Neutrophil (primary cell): ENCODE results near the gene RCN1.
"Not testable (repeated sequence)": the region's sequence is repeated elsewhere in the genome, so short reads cannot be mapped to it uniquely, and the experiment has no call there.

ENCODE experiments used
- H3K27ac ChIP-seq: fragments of 200-600 bp; sonication (generic); 2 replicates; pipeline ENCODE4 v1.5.1; 2016; ENCODE audit warnings: mild to moderate bottlenecking, moderate library complexity
- H3K27me3 ChIP-seq: fragments of 200-600 bp; sonication (generic); 2 replicates; pipeline ENCODE4 v1.6.0; 2016; ENCODE audit warnings: mild to moderate bottlenecking
- H3K36me3 ChIP-seq: fragments of 200-600 bp; sonication (generic); 2 replicates; pipeline ENCODE4 v1.5.1; 2017
- H3K4me1 ChIP-seq, 2 experiments: fragments of 200-600 bp in 1 of 2; sonication (generic) in 1 of 2; 1 replicate in 1 of 2; 2 replicates in 1 of 2; pipeline versions ENCODE4 v1.5.1 to v1.6.1; 2013 to 2016; ENCODE audit warnings: low read depth in 1 of 2, low read length in 1 of 2, mild to moderate bottlenecking in 1 of 2, moderate library complexity in 1 of 2; ENCODE audit not compliant: control insufficient read depth in 1 of 2, insufficient read depth in 1 of 2
- H3K4me3 ChIP-seq, 2 experiments: fragments of 200-600 bp in 1 of 2; sonication (generic) in 1 of 2; 1 replicate in 1 of 2; 2 replicates in 1 of 2; pipeline ENCODE4 v1.5.1; 2013 to 2016; ENCODE audit warnings: low read depth in 1 of 2, low read length in 1 of 2, mild to moderate bottlenecking in 1 of 2, moderate library complexity in 1 of 2
- H3K9me3 ChIP-seq: fragments of 200-600 bp; sonication (generic); 2 replicates; pipeline ENCODE4 v1.5.1; 2016
- TF ChIP-seq, protein P1 (sequence below): fragments of 200-600 bp; sonication (generic); IDR thresholded peaks from 2 replicates; pipeline ENCODE4 v1.5.1; 2016; ENCODE audit warnings: antibody characterized with exemption

Gene RCN1

DNA sequence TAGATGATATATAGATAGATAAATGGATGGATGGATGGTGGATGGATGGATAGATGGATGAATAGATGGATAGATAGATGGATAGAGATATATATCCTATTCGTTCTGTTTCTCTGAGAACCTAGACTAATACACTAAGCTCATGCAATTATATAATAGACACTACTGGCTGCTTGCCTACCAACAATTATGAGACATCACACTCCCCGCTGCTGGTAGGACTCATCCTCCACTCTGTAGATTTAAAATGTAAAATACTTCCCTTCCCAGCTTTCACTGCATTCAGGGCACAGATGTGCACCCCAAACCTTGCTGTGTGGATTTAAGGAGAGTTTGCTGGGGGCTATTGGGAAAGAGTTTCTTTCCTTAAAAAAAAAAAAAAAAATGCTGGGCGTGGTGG, 28.3 kb upstream of the RCN1 start:
- H3K27me3 ChIP-seq, result peaks cover 42% of the 10 kb centered on the region
- H3K36me3 ChIP-seq, result no peaks in the 10 kb centered on the region
- TF ChIP-seq, protein P1, sequence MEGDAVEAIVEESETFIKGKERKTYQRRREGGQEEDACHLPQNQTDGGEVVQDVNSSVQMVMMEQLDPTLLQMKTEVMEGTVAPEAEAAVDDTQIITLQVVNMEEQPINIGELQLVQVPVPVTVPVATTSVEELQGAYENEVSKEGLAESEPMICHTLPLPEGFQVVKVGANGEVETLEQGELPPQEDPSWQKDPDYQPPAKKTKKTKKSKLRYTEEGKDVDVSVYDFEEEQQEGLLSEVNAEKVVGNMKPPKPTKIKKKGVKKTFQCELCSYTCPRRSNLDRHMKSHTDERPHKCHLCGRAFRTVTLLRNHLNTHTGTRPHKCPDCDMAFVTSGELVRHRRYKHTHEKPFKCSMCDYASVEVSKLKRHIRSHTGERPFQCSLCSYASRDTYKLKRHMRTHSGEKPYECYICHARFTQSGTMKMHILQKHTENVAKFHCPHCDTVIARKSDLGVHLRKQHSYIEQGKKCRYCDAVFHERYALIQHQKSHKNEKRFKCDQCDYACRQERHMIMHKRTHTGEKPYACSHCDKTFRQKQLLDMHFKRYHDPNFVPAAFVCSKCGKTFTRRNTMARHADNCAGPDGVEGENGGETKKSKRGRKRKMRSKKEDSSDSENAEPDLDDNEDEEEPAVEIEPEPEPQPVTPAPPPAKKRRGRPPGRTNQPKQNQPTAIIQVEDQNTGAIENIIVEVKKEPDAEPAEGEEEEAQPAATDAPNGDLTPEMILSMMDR, result no peak
- H3K27ac ChIP-seq, result no peak overlapping the region
- no peaks in the 10 kb centered on the region for H3K9me3 ChIP-seq
- no peak overlapping the region for H3K4me3 ChIP-seq
- H3K4me1 ChIP-seq, result no peaks in the 10 kb centered on the region

- H3K4me1 ChIP-seq, H3K9me3 ChIP-seq, H3K4me3 ChIP-seq, H3K27ac ChIP-seq, H3K36me3 ChIP-seq: not testable (repeated sequence)
- peaks cover 42% of the 10 kb centered on the region for H3K27me3 ChIP-seq
These were observed 27.8 kb upstream of the RCN1 start for GRCh38 chr11:32063031-32063430.

GRCh38 chr11:32065865-32066629, 24.8 kb upstream of the RCN1 start:
- Histone ChIP-seq H3K27ac (no peak overlapping the region), H3K4me1 (no peaks in the 10 kb centered on the region), H3K9me3 (no peaks in the 10 kb centered on the region), H3K36me3 (no peaks in the 10 kb centered on the region), H3K27me3 (peaks cover 60% of the 10 kb centered on the region), H3K4me3 (no peak overlapping the region)
- TF ChIP-seq, protein P1, result no peak

DNA sequence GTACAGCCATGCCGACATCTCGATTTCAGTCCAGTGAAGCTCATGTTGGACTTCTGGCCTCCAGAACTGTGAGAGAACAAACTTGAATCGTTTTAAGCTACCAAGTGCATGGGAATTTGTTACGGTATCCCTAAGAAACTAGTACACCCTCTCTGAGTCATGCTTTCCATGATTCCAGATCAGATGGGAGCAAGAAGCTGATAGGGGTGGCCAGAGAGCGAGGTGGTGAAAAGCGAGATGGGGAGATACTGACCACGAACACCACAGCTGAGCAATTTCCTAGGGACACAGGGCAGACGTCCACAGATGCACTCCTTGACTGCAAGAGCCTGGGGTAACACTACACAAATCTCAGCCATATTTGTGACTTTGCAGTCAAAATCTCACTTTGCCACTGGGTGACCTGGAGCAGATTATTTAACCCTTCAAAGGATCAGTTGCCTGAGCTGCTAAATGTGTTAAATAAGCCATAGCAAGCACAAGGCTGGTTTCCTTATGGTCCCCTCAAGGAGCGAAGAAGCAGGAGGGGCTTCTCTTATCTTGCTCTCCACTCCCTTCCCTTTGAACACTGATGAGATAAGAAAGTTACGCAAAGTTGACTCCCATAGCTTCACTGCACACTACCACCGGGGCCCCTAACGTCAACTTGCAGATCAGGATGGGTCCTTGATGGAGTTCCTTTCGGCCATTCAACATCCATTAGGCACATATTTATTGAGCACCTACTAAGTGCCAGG, 22.6 kb upstream of the RCN1 start:
- Histone ChIP-seq H3K27me3 (peaks cover 76% of the 10 kb centered on the region), H3K4me1 (no peaks in the 10 kb centered on the region), H3K9me3 (no peaks in the 10 kb centered on the region), H3K4me3 (no peak overlapping the region), H3K27ac (no peak overlapping the region), H3K36me3 (no peaks in the 10 kb centered on the region)
- TF ChIP-seq, protein P1, result no peak

DNA sequence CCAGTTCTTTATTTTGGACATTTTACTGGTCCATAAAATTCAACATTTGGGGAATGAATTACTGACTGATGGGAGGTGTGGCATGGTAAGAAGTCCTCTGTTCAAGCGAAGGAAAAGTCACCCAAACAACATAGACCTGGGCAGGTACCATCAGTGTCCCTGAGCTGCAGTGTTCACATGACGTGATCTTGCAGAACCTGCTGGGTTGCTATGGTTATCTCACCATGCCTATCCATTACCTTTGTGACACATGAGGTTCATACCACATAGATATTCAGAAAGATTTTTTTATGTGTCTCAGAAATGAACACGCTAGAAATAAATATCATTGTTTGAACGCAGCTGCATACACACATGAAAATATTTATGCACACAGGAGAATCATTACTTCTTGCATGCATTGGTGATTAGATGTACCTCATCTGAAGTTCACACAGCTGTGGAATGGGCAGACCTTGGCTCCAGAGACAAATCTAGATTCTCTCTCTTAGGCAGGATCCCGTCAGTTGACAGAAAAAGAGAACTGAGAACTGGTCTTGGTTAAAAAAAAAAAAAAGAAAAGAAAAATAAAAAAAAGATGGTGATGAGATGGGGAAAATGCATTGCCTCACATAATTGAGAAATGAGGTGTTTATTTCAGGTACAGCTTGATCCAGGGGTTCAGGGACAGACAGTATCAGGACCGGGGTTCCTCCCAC, 21.4 kb upstream of the RCN1 start:
- H3K4me3 ChIP-seq, result no peak overlapping the region
- H3K4me1 ChIP-seq, result no peaks in the 10 kb centered on the region
- H3K27me3 ChIP-seq, result peaks cover 83% of the 10 kb centered on the region
- TF ChIP-seq, protein P1, result no peak
- H3K9me3 ChIP-seq, result no peaks in the 10 kb centered on the region
- no peak overlapping the region for H3K27ac ChIP-seq
- H3K36me3 ChIP-seq, result no peaks in the 10 kb centered on the region

DNA sequence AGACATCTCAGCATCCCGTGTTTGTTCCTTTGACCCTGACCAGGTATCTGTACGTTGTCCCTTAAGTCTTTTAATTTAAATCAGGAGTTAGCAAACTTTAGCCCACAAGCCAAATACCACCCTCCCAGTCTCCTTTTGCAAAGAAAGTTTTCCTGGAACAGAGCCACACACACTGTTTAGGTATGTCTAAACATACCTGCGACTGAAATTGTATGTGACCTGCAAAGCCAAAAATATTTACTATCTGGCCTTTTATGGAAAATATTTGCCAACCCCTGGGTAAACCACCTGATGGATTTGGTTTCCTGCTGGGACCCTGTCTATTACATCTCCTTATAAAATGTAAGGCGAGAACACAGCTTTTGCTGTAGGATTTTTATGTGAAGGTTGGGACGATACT, 20.2 kb upstream of the RCN1 start:
- no peaks in the 10 kb centered on the region for H3K9me3 ChIP-seq
- H3K4me3 ChIP-seq, result no peak overlapping the region
- H3K36me3 ChIP-seq, result no peaks in the 10 kb centered on the region
- no peak overlapping the region for H3K27ac ChIP-seq
- H3K27me3 ChIP-seq, result peaks cover 75% of the 10 kb centered on the region
- TF ChIP-seq, protein P1, result no peak
- H3K4me1 ChIP-seq, result no peaks in the 10 kb centered on the region
